Peyer's patch (tissue), 4 donors: Measurements from ENCODE around the gene CNDP2. TPM values are rescaled to one million over a fixed set of nuclear protein-coding genes. Genes with fewer than 3 reads are reported as not detected.

Source experiments
- DNase-seq, 3 donors: peaks; one replicate each; pipeline ENCODE4 v3.0.0-alpha.2; 2017 to 2019
- H3K27ac ChIP-seq, 4 donors: fragments of 200-600 bp; sonication (generic); one replicate each; pipeline ENCODE4 v1.5.1; 2016 to 2019
- H3K27me3 ChIP-seq, 2 donors: fragments of 200-600 bp; sonication (generic); one replicate each; pipeline ENCODE4 v1.5.1; 2019
- H3K36me3 ChIP-seq, 3 donors: fragments of 200-600 bp; sonication (generic); one replicate each; pipeline ENCODE4 v1.5.1; 2016 to 2019
- H3K4me1 ChIP-seq, 4 donors: fragments of 200-600 bp; sonication (generic); one replicate each; pipeline ENCODE4 v1.5.1; 2016 to 2019
- H3K4me3 ChIP-seq, 4 donors: fragments of 200-600 bp; sonication (generic); 1 replicate in 3 of 4; 2 replicates in 1 of 4; pipeline ENCODE4 v1.5.1; 2016 to 2019; ENCODE audit warnings: mild to moderate bottlenecking in 1 of 4
- H3K9me3 ChIP-seq, 4 donors: fragments of 200-600 bp; sonication (generic); one replicate each; pipeline ENCODE4 v1.5.1; 2016 to 2019; ENCODE audit warnings: mild to moderate bottlenecking in 1 of 4
- CTCF ChIP-seq, 6 experiments: fragments of 450-650 bp in 4 of 6; fragments of 200-600 bp in 2 of 6; sonication (generic) in 1 of 6; IDR thresholded peaks; one replicate each; pipeline ENCODE4 v1.5.1; 2017 to 2019; ENCODE audit warnings: antibody characterized with exemption in 6 of 6, mild to moderate bottlenecking in 3 of 6, moderate library complexity in 1 of 6
- POLR2A ChIP-seq, 2 donors: fragments of 450-650 bp; IDR thresholded peaks; one replicate each; pipeline ENCODE4 v1.5.1; 2017; ENCODE audit warnings: antibody characterized with exemption in 2 of 2, mild to moderate bottlenecking in 2 of 2, moderate library complexity in 2 of 2
- total RNA-seq, 4 donors: library from RNA; depleted of rRNA; stranded (reverse); fragments of >200 nt; gene quantifications; one replicate each; pipeline ENCODE4 v1.1.0, GENCODE V29; 2016

The CNDP2 gene
- total RNA-seq, 4 donors from 2014 or later = 283 to 798 (median 653) TPM

- Histone ChIP-seq H3K27me3 (no peaks in the 10 kb centered on the region), H3K4me3 (peak overlapping the region; percentile 84 to 98 (median 96)), H3K9me3 (no peaks in the 10 kb centered on the region), H3K4me1 (peaks cover 0 to 26% (median 9%) of the 10 kb centered on the region in 4 donors), H3K36me3 (peaks cover 0 to 8% (median 0%) of the 10 kb centered on the region in 3 donors), H3K27ac (peak overlapping the region; percentile 94 to 98 (median 96))
- peak; percentile 53 to 83 (median 79) for DNase-seq
- TF ChIP-seq POLR2A (IDR thresholded peaks at IDR 0.05) = peak in 1 of 2 donors; percentile 31
- TF ChIP-seq CTCF (IDR thresholded peaks at IDR 0.05) = peak in 2 of 6 experiments; percentile 41 to 51
These were observed 553 bp downstream of the CNDP2 start for GRCh38 chr18:74496508-74497323.

- H3K27ac ChIP-seq = peak overlapping the region; percentile 94 to 98 (median 96)
- DNase-seq = peak in 1 of 3 donors; percentile 44
- no peaks in the 10 kb centered on the region for H3K27me3 ChIP-seq
- peaks cover 0 to 14% (median 0%) of the 10 kb centered on the region in 3 donors for H3K36me3 ChIP-seq
- H3K4me1 ChIP-seq = peaks cover 0 to 26% (median 9%) of the 10 kb centered on the region in 4 donors
- peak in 1 of 6 experiments; percentile 18 for TF ChIP-seq CTCF (IDR thresholded peaks at IDR 0.05)
- TF ChIP-seq POLR2A (IDR thresholded peaks at IDR 0.05) = no peak
- no peaks in the 10 kb centered on the region for H3K9me3 ChIP-seq
- H3K4me3 ChIP-seq = peak overlapping the region in 3 of 4 donors; percentile 84 to 98 (median 96)
These were observed 1.1 kb downstream of the CNDP2 start for GRCh38 chr18:74497324-74497676.

GRCh38 chr18:74497778-74498177 is 1.6 kb downstream of the CNDP2 start:
- TF ChIP-seq POLR2A (IDR thresholded peaks at IDR 0.05) (no peak), CTCF (IDR thresholded peaks at IDR 0.05) (no peak)
- Histone ChIP-seq H3K27ac (peak overlapping the region in 3 of 4 donors; percentile 95 to 98 (median 98)), H3K4me1 (peaks cover 0 to 26% (median 9%) of the 10 kb centered on the region in 4 donors), H3K9me3 (no peaks in the 10 kb centered on the region), H3K4me3 (peak overlapping the region in 2 of 4 donors; percentile 84 to 96), H3K36me3 (peaks cover 0 to 19% (median 0%) of the 10 kb centered on the region in 3 donors), H3K27me3 (no peaks in the 10 kb centered on the region)
- no peak for DNase-seq

GRCh38 chr18:74498712-74499627 is 2.8 kb downstream of the CNDP2 start:
- no peaks in the 10 kb centered on the region for H3K27me3 ChIP-seq

More at GRCh38 chr18:74498712-74499627, 2.8 kb downstream of the CNDP2 start:
- Histone ChIP-seq H3K4me3 (peak overlapping the region; percentile 27 to 61 (median 38)), H3K27ac (peak overlapping the region; percentile 74 to 98 (median 78)), H3K36me3 (peaks cover 0 to 31% (median 0%) of the 10 kb centered on the region in 3 donors), H3K9me3 (no peaks in the 10 kb centered on the region), H3K4me1 (peaks cover 0 to 26% (median 9%) of the 10 kb centered on the region in 4 donors)
- no peak for TF ChIP-seq CTCF (IDR thresholded peaks at IDR 0.05)
- TF ChIP-seq POLR2A (IDR thresholded peaks at IDR 0.05) = no peak
- peak in 2 of 3 donors; percentile 86 to 89 for DNase-seq
